DMS153 treated with DMSO at 0.1 percent for 48 hours (cell line): Measurements from ENCODE around the gene VEGFA.
"Not testable (repeated sequence)": the region's sequence is repeated elsewhere in the genome, so short reads cannot be mapped to it uniquely, and the experiment has no call there.

ENCODE experiments used
- DNase-seq: peaks from one replicate; lab custom pipeline; 2025; ENCODE audit not compliant: unreplicated experiment; lab: John Stamatoyannopoulos, UW

The VEGFA gene

GRCh38 chr6:43801495-43802181, 31.6 kb downstream of the VEGFA start:
- no peak for DNase-seq

GRCh38 chr6:43803055-43803782, 33.2 kb downstream of the VEGFA start:
- DNase-seq = no peak

- DNase-seq = no peak
Measured at GRCh38 chr6:43803783-43804549, 34.0 kb downstream of the VEGFA start.

- DNase-seq = no peak
Measured at GRCh38 chr6:43804550-43805223, 34.7 kb downstream of the VEGFA start.

GRCh38 chr6:43805699-43806042, 35.7 kb downstream of the VEGFA start:
- no peak for DNase-seq

GRCh38 chr6:43806043-43806757, 36.2 kb downstream of the VEGFA start:
- DNase-seq = no peak

GRCh38 chr6:43806758-43807227, 36.8 kb downstream of the VEGFA start:
- DNase-seq = no peak

- DNase-seq = no peak
Measured at GRCh38 chr6:43807228-43808061, 37.4 kb downstream of the VEGFA start.

- DNase-seq = no peak
Measured at GRCh38 chr6:43808412-43808811, 38.4 kb downstream of the VEGFA start.

- DNase-seq = peak; percentile 40
Measured at GRCh38 chr6:43809417-43810305, 39.6 kb downstream of the VEGFA start.

- no peak for DNase-seq
Measured at GRCh38 chr6:43810965-43811732, 41.1 kb downstream of the VEGFA start.

- no peak for DNase-seq
Measured at GRCh38 chr6:43811733-43812099, 41.7 kb downstream of the VEGFA start.

GRCh38 chr6:43812850-43813578, 43.0 kb downstream of the VEGFA start:
- no peak for DNase-seq

GRCh38 chr6:43814111-43814510, 44.1 kb downstream of the VEGFA start:
- no peak for DNase-seq

GRCh38 chr6:43814865-43815264, 44.9 kb downstream of the VEGFA start:
- DNase-seq = no peak

GRCh38 chr6:43817192-43817591, 47.2 kb downstream of the VEGFA start:
- DNase-seq = no peak

GRCh38 chr6:43818973-43819372, 49.0 kb downstream of the VEGFA start:
- not testable (repeated sequence) for DNase-seq
